Spleen (tissue), 11 donors: ENCODE data around the gene WDR41. TPM values are rescaled to one million over a fixed set of nuclear protein-coding genes. Genes with fewer than 3 reads are reported as not detected.

Source experiments
- DNase-seq: peaks from one replicate; pipeline ENCODE4 v3.0.0-alpha.2; 2020
- H3K27ac ChIP-seq, 8 donors: fragments of 200-600 bp; sonication (generic) in 7 of 8; 1 replicate in 4 of 8; 2 replicates in 4 of 8; pipeline versions ENCODE4 v1.5.0 to v1.8.0; 2016 to 2021; ENCODE audit warnings: inconsistent platforms in 4 of 8, mild to moderate bottlenecking in 4 of 8, moderate library complexity in 1 of 8
- H3K27me3 ChIP-seq, 7 donors: fragments of 200-600 bp; sonication (generic) in 6 of 7; replicated peaks in 1 of 7; 1 replicate in 4 of 7; 2 replicates in 3 of 7; pipeline versions ENCODE4 v1.5.0 to v1.8.0; 2016 to 2021; ENCODE audit warnings: inconsistent platforms in 3 of 7, mild to moderate bottlenecking in 1 of 7
- H3K36me3 ChIP-seq, 6 donors: fragments of 200-600 bp; sonication (generic) in 5 of 6; 1 replicate in 4 of 6; 2 replicates in 2 of 6; pipeline versions ENCODE4 v1.5.0 to v1.8.0; 2016 to 2021; ENCODE audit warnings: inconsistent platforms in 2 of 6
- H3K4me1 ChIP-seq, 6 donors: fragments of 200-600 bp; sonication (generic) in 5 of 6; 1 replicate in 3 of 6; 2 replicates in 3 of 6; pipeline versions ENCODE4 v1.5.0 to v1.8.0; 2016 to 2021; ENCODE audit warnings: inconsistent platforms in 3 of 6
- H3K4me3 ChIP-seq, 8 donors: fragments of 200-600 bp; sonication (generic) in 7 of 8; 1 replicate in 4 of 8; 2 replicates in 4 of 8; pipeline versions ENCODE4 v1.5.0 to v1.8.0; 2016 to 2021; ENCODE audit warnings: inconsistent platforms in 4 of 8, mild to moderate bottlenecking in 4 of 8, moderate library complexity in 2 of 8
- H3K9me3 ChIP-seq, 8 donors: fragments of 200-600 bp; sonication (generic) in 7 of 8; 1 replicate in 4 of 8; 2 replicates in 4 of 8; pipeline versions ENCODE4 v1.5.0 to v1.8.0; 2016 to 2021; ENCODE audit warnings: inconsistent platforms in 4 of 8
- POLR2A ChIP-seq, 3 donors: fragments of 450-650 bp; IDR thresholded peaks; one replicate each; pipeline ENCODE4 v1.5.1; 2017; ENCODE audit warnings: antibody characterized with exemption in 3 of 3, mild to moderate bottlenecking in 1 of 3
- POLR2AphosphoS5 ChIP-seq, 3 donors: sonication (generic); formaldehyde crosslinking; IDR thresholded peaks; one replicate each; pipeline ENCODE4 v1.5.1; 2017; ENCODE audit warnings: antibody characterized with exemption in 3 of 3
- WGBS, 5 donors: extraction: QIAGEN DNeasy Blood & Tissue Kit in 3 of 5; methylation state at CpG; one replicate each; pipeline versions ENCODE4 v1.1.5 to v1.1.7; 2013 to 2018; 5-methylcytosine and 5-hydroxymethylcytosine counted together
- intact Hi-C: fragments of 100-400 bp; cut with DNase I; formaldehyde crosslinking; loops from one replicate; pipeline ENCODE4 v1.15.0; 2023; ENCODE audit warnings: low total_unique reads
- polyA plus RNA-seq, 3 donors: library from polyadenylated mRNA; stranded (reverse); fragments of 200-250 nt; gene quantifications; one replicate each; pipeline ENCODE4 v1.2.1, GENCODE V29; 2013
- total RNA-seq, 7 donors: library from RNA; depleted of rRNA in 3 of 7; stranded (reverse); fragments of >200 nt in 3 of 7; fragmentation: NEBNext Ultra II Directional in 4 of 7; extraction: Animal tissue kit (Norgen Biotek cat#: 25700) in 4 of 7; gene quantifications; one replicate each; pipeline versions ENCODE4 v1.1.0 to v1.2.1, GENCODE V29; 2016 to 2021
- TF ChIP-seq, protein P1 (sequence below), 11 experiments: fragments of 200-600 bp in 7 of 11; fragments of 450-650 bp in 4 of 11; sonication (generic) in 4 of 11; IDR thresholded peaks in 8 of 11; conservative IDR thresholded peaks in 3 of 11; 1 replicate in 7 of 11; 2 replicates in 4 of 11; pipeline versions ENCODE4 v1.4.0 to v1.8.0; 2016 to 2021; ENCODE audit warnings: antibody characterized with exemption in 11 of 11, inconsistent platforms in 4 of 11, mild to moderate bottlenecking in 1 of 11
- donor health status: healthy with polysubstance abuse.
- donor health status: DM: no; HTN: no; CAD: no; lungs with moderate emphysema.
- donor health status: DM: no; HTN: no; CAD: no.
- donor health status: Bipolar disorder and iron deficiency.
- donor health status: healthy.
- donor health status: DM: no; HTN: no; CAD: no.
- donor health status: DM: yes; HTN: yes; CAD: no.

WDR41 gene
- total and polyA plus RNA-seq, 10 donors: 11.0 to 54.0 (median 35.7) TPM

DNA sequence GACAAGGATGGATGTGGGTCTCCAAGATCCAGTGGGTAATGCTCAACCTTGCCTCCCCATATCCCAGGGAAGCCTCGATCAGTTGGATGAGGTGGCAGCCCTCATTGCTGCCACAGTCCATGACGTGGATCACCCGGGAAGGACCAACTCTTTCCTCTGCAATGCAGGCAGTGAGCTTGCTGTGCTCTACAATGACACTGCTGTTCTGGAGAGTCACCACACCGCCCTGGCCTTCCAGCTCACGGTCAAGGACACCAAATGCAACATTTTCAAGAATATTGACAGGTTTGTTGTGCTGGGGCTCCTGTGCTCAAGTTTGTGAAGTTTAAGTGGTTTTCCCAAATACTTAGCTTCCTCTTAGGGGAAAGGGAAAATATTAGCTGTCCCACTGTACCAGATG lies 74.0 kb downstream of the WDR41 start:
- H3K4me3 ChIP-seq: no peak overlapping the region
- WGBS, 5 donors: 74 to 91% (median 84%) methylated on average over 5 of the region's 5 CpGs
- no peak for DNase-seq
- TF ChIP-seq, protein P1, sequence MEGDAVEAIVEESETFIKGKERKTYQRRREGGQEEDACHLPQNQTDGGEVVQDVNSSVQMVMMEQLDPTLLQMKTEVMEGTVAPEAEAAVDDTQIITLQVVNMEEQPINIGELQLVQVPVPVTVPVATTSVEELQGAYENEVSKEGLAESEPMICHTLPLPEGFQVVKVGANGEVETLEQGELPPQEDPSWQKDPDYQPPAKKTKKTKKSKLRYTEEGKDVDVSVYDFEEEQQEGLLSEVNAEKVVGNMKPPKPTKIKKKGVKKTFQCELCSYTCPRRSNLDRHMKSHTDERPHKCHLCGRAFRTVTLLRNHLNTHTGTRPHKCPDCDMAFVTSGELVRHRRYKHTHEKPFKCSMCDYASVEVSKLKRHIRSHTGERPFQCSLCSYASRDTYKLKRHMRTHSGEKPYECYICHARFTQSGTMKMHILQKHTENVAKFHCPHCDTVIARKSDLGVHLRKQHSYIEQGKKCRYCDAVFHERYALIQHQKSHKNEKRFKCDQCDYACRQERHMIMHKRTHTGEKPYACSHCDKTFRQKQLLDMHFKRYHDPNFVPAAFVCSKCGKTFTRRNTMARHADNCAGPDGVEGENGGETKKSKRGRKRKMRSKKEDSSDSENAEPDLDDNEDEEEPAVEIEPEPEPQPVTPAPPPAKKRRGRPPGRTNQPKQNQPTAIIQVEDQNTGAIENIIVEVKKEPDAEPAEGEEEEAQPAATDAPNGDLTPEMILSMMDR (IDR thresholded peaks at IDR 0.05 in 8 of 11, conservative IDR thresholded peaks at IDR 0.05 in 3 of 11): no peak
- TF ChIP-seq POLR2A (IDR thresholded peaks at IDR 0.05) (no peak), POLR2AphosphoS5 (IDR thresholded peaks at IDR 0.05) (no peak)
- no peak overlapping the region for H3K27ac ChIP-seq
- H3K36me3 ChIP-seq: no peaks in the 10 kb centered on the region
- H3K4me1 ChIP-seq: no peaks in the 10 kb centered on the region
- peaks cover 0 to 6% (median 0%) of the 10 kb centered on the region in 8 donors for H3K9me3 ChIP-seq
- peaks cover 0 to 27% (median 0%) of the 10 kb centered on the region in 7 donors for H3K27me3 ChIP-seq
- intact Hi-C loops: no loop called here

DNA sequence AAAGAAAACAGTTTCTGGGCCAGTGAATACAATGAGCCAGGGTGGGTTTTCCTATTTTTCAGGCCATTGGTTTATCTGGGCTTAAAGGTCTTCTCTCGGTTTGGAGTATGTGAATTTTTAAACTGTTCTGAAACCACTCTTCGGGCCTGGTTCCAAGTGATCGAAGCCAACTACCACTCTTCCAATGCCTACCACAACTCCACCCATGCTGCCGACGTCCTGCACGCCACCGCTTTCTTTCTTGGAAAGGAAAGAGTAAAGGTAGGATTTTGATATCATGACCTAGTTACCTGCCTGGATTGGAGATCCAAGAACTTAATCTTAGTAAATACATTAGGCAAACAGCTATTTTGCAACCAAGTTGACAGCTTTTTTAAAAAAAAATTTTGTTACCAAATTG lies 79.1 kb downstream of the WDR41 start:
- TF ChIP-seq, protein P1 (IDR thresholded peaks at IDR 0.05 in 8 of 11, conservative IDR thresholded peaks at IDR 0.05 in 3 of 11): no peak
- TF ChIP-seq POLR2AphosphoS5 (IDR thresholded peaks at IDR 0.05) (no peak), POLR2A (IDR thresholded peaks at IDR 0.05) (no peak)
- no peaks in the 10 kb centered on the region for H3K36me3 ChIP-seq
- 90 to 98% (median 95%) methylated on average over 7 of the region's 7 CpGs for WGBS, 5 donors
- no peak overlapping the region for H3K27ac ChIP-seq
- H3K9me3 ChIP-seq: no peaks in the 10 kb centered on the region
- no peaks in the 10 kb centered on the region for H3K4me1 ChIP-seq
- no peak overlapping the region for H3K4me3 ChIP-seq
- no peak for DNase-seq
- H3K27me3 ChIP-seq: peaks cover 0 to 30% (median 0%) of the 10 kb centered on the region in 7 donors
- intact Hi-C loops: no loop called here

DNA sequence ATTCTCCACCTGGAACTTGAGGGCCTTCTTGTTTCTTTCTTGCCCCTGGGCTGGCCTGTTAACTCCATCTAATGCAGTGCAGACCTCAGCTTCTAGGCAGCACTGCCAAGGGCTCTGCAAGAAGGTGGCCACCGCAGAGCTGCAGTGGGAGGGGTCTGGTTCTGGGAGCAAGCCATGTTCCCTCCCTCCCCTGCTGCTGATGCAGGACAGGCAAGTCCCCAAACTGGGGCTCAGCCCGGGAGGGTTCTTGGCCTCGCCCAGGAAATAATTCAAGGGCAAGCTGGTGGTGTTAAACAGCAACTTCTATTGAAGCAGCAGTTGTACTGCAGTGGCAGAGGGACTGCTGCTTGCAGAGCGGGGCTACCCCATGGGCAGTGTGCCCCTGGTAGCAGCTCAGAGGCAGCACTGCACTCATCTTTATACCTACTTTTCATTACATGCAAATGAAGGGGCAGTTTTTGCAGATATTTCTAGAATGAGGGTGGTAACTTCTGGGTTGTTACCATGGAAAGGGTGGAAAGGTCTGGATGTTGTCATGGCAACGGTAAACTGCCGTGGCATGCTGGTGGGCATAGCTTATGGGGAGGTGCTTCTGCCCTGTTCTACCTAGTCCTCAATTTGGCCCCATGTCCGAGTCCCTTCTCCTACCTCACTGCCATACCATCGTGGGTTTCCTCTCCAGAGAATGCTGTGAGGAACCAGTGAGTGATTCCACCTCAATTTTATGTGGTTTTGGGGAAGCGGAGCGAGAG lies 82.1 kb downstream of the WDR41 start:
- no peak for TF ChIP-seq POLR2AphosphoS5 (IDR thresholded peaks at IDR 0.05)
- TF ChIP-seq, protein P1 (IDR thresholded peaks at IDR 0.05 in 8 of 11, conservative IDR thresholded peaks at IDR 0.05 in 3 of 11): no peak
- TF ChIP-seq POLR2A (IDR thresholded peaks at IDR 0.05): no peak
- Histone ChIP-seq H3K4me3 (no peak overlapping the region), H3K27me3 (peaks cover 0 to 11% (median 0%) of the 10 kb centered on the region in 7 donors), H3K4me1 (no peaks in the 10 kb centered on the region), H3K36me3 (no peaks in the 10 kb centered on the region), H3K27ac (no peak overlapping the region), H3K9me3 (no peaks in the 10 kb centered on the region)
- DNase-seq: no peak
- intact Hi-C loops: no loop called here
- WGBS, 5 donors: 74 to 81% (median 80%) methylated on average over 8 to 10 of the region's 10 CpGs

DNA sequence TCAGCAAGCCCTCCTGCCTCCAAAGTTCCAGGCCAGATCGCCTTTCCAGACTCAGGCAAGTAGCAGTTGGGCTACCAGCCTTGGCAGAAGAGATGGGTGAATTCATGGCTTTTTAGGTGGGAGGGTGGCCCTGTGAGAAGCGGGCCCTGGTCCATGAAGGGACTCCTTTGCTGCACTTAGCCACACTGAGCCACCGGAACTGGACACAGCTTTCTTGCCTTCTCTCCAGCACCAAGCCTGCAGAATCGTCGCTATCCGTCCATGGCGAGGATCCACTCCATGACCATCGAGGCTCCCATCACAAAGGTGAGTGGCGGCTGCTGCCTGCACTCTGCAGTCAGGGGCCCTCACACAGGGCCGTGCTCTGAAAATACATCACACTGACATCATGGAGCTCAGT lies 85.0 kb downstream of the WDR41 start:
- Histone ChIP-seq H3K4me1 (no peaks in the 10 kb centered on the region), H3K27me3 (peaks cover 0 to 7% (median 0%) of the 10 kb centered on the region in 7 donors), H3K4me3 (no peak overlapping the region), H3K27ac (no peak overlapping the region), H3K36me3 (no peaks in the 10 kb centered on the region), H3K9me3 (no peaks in the 10 kb centered on the region)
- no peak for TF ChIP-seq POLR2AphosphoS5 (IDR thresholded peaks at IDR 0.05)
- DNase-seq: peak; percentile 67
- intact Hi-C loops: no loop called here
- 89 to 97% (median 93%) methylated on average over 8 to 10 of the region's 10 CpGs for WGBS, 5 donors
